CD1c-positive myeloid dendritic cell (primary cell): ENCODE measurements around the gene KLC1.
"Not testable (repeated sequence)": the region's sequence is repeated elsewhere in the genome, so short reads cannot be mapped to it uniquely, and the experiment has no call there.

Experiments
- DNase-seq: peaks from one replicate; pipeline ENCODE4 v3.0.0-alpha.2; 2016; ENCODE audit errors: extremely low spot score

KLC1 gene

DNA sequence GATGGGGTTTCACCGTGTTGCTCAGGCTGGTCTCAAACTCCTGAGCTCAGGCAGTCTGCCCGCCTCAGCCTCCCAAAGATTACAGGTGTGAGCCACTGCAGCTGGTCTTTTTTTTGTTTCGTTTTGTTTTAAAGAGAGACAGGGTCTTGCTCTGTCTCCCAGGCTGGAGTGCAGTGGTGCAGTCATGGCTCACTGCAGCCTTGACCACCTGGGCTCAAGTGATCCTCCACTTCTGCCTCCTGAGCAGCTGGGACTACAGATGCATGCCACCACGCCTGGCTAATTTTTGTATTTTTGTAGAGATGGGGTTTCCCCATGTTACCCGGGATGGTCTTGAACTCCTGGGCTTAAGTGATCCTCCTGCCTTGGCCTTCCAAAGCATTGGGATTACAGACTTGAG is 62.6 kb downstream of the KLC1 start:
- not testable (repeated sequence) for DNase-seq

DNA sequence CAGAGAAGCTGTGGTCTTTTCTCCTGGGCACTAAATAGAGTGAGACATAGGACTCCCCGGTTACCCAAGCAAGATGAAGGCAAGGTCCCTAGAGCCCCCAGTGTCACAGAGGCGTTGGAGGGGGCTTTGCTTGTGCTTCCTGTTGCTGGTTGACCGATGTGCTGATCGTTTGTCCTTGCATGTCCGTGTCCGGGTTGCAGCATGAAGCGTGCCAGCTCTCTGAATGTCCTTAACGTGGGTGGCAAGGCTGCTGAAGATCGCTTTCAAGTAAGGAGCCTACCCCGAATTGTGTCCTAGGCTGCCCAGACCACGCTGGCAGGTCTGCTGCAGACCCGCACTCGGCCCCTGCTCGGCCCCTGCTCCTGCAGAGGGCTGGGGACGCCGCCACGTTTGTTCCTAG is 63.1 kb downstream of the KLC1 start:
- no peak for DNase-seq

- DNase-seq: no peak
These were observed 63.9 kb downstream of the KLC1 start for GRCh38 chr14:103692871-103693270.

- no peak for DNase-seq
These were observed 64.5 kb downstream of the KLC1 start for GRCh38 chr14:103693515-103693914.

DNA sequence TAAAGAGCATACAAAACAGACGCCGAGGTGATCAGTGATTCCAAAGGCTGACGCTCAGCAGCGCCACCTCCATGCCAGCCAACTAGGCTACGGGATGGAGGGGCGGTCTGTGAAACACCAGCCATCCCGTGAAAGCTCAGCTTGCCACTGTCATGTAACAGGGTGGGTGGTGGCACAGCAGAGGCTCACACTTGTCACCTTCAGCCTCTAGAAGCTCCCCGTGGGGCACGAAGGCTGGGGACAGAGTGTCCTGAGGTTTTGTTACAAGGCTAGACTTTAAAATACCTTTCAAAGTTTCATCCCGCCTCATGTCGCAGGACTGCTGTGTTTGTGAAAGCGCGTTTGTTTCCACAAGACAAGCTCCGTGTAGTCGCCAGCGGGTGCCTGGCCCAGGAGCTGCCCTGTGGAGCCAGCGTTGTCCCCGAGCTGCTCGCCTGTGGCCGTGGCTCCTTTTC is 65.6 kb downstream of the KLC1 start:
- DNase-seq: no peak

DNA sequence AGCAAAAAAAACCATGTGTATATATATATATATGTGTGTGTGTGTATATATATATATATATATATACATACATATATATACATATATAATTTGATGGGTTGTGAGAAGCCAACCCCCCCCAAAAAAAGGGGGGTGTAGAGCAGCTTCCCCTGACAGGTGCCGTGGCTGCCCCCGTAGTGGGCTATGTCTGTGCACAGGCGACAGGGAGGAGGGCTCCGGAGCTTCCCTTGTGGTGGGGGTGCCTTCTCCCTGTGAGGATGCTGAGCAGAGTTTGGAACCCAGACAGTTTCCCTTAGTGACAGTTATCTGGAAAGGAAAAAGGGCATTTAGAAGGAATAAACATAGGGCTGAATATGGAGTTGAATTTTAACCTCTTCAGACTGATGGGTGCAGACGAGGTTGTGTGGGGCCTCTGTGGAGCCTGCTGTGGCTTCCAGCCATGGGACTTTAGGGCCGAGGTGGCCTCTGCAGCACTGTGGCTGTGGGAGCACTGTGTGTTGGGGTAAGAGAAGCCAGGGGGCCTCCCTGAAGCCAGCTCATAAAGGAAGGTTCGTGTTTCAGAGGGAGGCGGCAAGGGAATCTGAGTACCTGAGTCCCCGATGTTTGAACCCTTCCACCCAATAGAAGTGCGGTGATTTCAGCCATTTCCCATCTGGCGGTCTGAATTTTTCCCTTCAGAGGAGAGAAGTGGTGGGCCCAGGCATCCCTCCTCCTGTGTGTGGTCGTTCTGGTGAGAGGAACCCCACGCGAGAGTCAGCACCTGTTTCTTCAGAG is 66.5 kb downstream of the KLC1 start:
- DNase-seq: no peak

DNA sequence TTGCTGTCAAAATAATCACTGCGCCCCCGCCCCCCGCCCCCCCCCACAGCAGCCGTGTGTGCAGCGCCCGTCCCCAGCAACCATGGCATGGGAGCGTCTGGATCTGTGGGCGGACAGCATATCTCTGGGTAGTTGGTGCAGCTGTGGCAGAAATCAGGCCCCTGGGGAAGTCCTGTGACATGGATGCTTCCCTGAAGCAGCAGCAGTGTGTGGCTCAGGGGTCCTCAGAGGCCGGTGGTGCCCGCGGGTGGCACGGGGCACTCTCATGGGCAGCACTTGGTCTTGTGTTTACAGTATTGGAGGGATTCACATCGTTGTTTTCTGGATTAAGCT is 67.0 kb downstream of the KLC1 start:
- DNase-seq: no peak

GRCh38 chr14:103696466-103697071 is 67.6 kb downstream of the KLC1 start:
- no peak for DNase-seq

DNA sequence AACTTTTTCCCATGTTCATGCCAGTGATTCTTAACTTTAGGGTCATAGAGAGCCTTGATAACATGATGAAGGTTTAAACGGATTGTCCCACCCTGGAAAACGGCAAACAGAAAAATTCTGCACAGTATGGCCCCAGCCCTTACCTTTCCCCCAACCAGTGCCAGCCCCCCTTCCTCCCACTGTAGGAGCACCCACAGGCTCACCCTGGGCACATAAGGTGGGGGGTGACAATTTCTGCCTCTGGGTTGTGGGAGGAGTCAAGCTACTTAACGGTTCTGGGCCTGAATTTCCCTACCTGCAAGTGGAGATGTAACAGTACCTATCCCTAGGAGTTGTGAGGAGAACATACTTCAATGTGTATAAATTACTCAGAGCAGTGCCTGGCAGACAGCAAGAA is 68.2 kb downstream of the KLC1 start:
- no peak for DNase-seq

GRCh38 chr14:103697603-103698379 is 68.8 kb downstream of the KLC1 start:
- DNase-seq: no peak

DNA sequence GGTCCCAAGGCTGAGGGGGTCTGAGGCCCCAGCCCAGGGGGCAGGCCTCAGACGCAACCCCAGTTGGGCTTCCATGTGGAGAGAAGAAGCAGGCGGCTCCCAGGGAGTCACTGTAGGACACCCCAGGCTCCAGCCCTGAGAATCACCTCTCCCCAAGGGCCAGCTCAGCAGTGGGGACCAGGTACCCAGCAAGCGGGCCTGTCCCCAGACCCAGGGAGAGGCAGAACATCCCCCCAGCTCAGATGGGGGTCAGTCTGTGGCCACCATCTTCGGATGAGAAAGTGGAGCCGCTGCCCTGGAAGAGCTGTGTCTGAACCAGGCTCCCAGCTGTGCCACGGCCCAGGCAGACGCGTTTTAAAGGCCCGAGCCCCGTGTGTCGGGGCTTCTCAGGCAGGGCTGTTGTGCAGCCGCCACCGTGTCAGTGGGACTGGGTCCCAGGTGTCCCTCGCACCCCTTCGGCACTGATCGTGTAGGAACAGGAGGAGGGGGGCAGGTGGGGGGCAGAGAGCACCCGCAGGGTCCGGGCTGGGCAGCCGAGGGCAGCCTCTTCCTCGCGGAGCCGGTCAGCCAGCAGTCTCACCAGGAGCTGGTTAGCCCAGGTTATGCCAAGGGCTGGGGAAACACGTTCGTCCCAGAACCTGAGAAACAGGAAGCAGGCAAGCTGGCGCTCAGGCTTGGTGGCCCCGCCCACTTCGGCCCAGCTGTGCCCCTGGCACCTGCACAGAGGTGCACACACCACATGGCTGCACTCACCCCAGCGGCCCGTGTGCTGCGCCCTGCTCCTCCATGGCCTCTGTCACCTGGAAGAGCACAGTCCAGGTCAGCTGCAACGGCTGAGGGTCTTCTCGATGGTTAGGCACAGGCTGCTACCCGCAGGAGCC is 69.6 kb downstream of the KLC1 start:
- DNase-seq: no peak

DNA sequence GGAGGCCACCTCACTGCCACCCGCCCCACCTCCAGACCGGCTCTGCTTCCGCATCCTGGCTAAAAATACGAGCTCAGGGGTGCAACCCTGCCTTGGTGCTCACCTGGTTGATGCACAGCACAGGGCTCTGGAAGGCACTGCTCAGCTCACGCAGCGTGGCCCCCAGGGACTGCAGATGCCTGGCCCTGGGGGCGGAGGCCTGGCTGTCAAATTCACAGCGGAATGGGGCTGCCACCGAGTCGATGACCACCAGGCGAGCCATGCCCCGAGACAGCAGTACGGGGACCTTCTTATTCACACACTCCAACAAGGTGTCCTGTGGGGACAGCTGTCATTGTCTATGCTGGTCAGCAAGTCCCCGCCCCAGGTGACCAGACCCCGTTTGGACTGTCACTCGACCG is 70.2 kb downstream of the KLC1 start:
- DNase-seq: no peak

DNA sequence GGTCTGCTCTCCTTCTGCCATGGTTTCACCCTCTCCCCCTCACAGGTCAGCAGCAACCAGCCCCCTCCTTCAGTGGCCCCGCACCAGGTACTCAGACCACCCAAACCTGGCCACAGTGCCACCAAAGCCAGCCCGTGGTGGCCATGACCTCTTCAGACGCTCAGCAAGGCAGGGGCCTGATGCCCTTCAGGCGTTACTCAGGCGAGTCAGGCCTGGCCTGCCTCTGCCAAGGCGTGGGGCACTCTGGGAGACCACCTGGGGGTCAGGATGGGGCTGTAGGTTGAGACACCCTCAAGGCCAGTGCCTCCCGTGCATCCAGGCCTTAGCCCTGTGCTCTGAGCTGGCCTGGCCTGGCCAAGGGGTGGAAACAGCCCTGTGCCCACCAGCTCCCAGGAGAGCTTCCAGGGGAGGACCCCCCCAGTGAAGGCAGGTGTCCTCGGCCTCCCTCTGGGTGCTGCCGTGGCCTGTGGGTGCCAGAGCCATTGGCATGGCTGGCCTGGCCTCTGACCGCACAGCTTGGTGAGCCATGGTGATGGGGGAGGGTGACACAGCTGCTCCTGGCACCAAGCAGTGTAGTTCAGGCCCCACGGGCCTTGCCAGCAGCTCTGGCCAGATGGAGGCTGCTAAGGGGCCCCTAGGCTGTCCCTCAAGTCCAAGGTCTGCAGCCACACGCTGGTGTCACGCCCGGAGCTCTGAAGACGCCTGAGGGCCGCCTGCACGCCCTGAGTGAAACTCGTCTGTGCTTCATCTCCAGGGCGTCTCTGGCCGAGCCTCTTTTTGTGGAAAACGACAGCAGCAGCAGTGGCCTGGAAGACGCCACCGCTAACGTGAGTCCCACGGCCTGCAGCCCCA is 71.1 kb downstream of the KLC1 start:
- no peak for DNase-seq

DNA sequence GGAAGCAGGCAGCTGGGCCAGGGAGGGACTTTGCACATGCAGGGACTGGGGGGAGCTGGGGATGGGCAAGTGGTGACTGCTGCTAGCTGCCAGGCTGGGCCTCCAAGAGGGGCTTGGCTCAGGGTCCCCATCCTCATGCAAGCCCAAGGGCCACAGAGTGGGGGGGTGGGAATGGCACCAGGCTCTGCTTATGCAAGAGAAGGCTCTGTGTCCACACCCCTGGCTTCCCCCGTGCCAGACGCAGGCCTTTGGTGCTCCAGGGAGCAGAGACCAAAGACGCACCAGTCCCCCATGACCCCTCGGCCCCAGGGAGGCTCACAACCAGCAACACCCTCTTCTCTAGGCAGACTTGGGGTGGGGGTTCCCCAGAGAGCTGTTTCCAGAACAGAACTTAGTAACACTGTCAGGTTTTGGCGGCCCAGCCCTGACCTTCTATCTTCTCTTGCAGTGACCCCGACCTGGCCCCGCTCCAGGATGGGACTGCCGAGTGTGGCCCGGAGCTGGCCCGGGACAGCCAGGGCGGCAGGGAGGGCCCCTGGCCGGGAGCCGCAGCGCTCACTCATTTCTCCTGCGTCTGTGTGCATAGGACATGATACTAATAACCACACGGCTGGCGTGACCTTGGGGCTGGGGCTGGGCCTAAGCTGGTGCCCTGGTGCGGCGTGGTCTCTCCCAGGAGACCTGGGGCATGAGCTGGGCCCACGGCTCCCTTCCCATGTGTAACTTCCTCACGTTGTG is 71.9 kb downstream of the KLC1 start:
- DNase-seq: no peak

DNA sequence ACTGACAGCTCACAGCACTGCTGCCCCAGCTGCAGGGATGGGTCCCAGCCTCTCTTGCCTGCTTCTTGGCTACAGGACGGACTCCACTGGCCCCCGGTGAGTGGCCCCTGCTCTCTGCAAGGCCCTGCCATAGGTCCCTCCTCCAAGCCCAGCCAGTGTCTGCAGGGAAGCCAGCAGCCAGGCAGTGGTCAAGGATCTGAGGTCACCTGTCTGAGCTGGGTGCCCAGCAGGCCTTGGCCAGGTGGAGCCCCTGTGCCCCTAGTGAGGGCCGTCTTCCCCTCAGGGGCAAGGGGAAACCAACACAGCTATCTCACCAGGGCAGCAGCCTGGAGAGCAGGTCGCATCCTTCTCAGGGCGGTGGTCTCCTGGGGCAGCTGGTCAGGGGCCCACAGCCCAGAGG is 73.1 kb downstream of the KLC1 start:
- no peak for DNase-seq

- DNase-seq: no peak
These were observed 73.8 kb downstream of the KLC1 start for GRCh38 chr14:103702497-103703432.

DNA sequence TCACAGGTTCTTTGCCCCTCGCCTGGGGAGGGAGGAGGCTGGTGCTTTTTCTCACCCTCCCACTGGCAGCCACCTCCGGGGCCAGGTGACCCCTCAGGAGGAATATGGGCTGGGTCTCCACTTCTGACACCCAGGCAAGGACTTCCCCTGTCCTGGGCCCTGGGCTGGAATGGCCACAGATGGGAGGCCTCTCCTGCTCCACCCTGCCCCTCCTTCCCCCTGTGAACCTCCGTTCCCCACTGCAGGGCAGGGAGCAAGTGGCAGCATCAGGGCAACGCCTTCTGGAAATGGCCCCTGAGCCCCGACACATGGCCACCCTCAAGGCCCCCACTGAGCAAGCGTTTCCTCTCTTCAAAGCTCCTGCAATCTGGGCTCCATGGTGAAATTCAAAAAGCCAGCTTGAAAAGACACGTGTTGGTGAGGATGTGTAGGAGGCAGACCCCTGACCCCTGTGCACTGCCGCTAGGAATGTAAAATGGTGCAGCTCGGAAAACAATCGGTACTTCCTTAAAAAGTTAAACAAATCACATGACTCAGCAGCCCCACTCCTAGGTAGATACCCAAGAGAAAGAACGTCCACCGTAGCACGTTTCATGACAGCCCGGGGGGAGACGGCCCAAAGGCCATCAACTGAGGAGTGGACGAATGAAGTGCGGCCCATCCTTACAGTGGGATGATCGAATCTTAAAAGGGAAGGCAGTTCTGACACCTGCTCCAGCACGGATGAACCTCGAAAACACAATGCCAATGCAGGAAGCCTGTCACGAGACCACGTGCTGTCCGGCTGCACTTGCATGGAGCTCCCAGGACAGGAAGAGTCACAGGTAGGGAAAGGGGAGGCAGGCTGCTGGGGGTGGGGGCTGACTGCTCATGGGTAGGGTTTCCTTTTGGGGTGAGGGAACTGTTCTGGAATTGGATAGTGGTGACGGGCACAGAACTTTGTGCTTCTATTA is 74.7 kb downstream of the KLC1 start:
- DNase-seq: no peak

DNA sequence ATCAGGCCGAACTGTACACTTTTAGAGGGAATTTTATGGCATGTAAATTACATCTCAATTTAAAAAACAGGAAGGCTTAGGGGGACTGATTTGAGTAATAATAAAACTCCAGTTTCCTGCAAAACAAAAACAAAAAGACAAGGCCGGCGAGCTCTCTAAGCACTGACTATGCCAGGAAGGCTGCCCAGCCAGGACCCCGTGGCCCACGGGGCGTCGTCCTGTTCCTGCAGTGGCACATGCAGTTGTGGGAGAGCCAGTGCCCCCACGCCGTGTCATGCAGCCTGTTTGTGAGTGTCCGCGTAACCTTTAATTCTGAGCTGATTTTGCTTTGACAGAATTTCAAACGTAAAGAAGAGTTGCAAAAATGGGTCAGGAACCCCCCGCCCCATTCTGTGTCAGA is 75.7 kb downstream of the KLC1 start:
- DNase-seq: no peak
